Smooth muscle cell (in vitro differentiated cells): ENCODE measurements around the gene PDZD2. TPM values are rescaled to one million over a fixed set of nuclear protein-coding genes. Genes with fewer than 3 reads are reported as not detected.

Experiments
- DNase-seq: peaks from one replicate; lab custom pipeline; 2025; ENCODE audit not compliant: unreplicated experiment; lab: John Stamatoyannopoulos, UW
- H2AFZ ChIP-seq: fragments of 200-600 bp; sonication (generic); 2 replicates; pipeline ENCODE4 v1.6.0; 2016; ENCODE audit warnings: antibody characterized with exemption, low read depth, mild to moderate bottlenecking
- H3F3A ChIP-seq: fragments of 200-600 bp; sonication (generic); 2 replicates; pipeline ENCODE4 v1.6.0; 2017; ENCODE audit warnings: antibody characterized with exemption, low read depth
- H3K27ac ChIP-seq: fragments of 200-600 bp; sonication (generic); 2 replicates; pipeline ENCODE4 v1.5.1; 2016; ENCODE audit warnings: low read depth, mild to moderate bottlenecking
- H3K27me3 ChIP-seq: fragments of 200-600 bp; sonication (generic); 2 replicates; pipeline ENCODE4 v1.6.1; 2016; ENCODE audit warnings: low read depth, mild to moderate bottlenecking
- H3K36me3 ChIP-seq: fragments of 200-600 bp; sonication (generic); 2 replicates; pipeline ENCODE4 v1.5.1; 2016; ENCODE audit warnings: low read depth
- H3K4me1 ChIP-seq: fragments of 200-600 bp; sonication (generic); 2 replicates; pipeline ENCODE4 v1.5.1; 2016; ENCODE audit warnings: low read depth
- H3K4me2 ChIP-seq: fragments of 200-600 bp; sonication (generic); 2 replicates; pipeline ENCODE4 v1.6.0; 2016; ENCODE audit warnings: mild to moderate bottlenecking
- H3K4me3 ChIP-seq: fragments of 200-600 bp; sonication (generic); 2 replicates; pipeline ENCODE4 v1.5.1; 2016; ENCODE audit warnings: mild to moderate bottlenecking
- H3K79me2 ChIP-seq: fragments of 200-600 bp; sonication (generic); 2 replicates; pipeline ENCODE4 v1.6.0; 2016; ENCODE audit warnings: low read depth, mild to moderate bottlenecking
- H3K9ac ChIP-seq: fragments of 200-600 bp; sonication (generic); 2 replicates; pipeline ENCODE4 v1.6.0; 2016; ENCODE audit warnings: low read depth
- H3K9me3 ChIP-seq: fragments of 200-600 bp; sonication (generic); replicated peaks from 2 replicates; pipeline ENCODE4 v1.5.1; 2016; ENCODE audit warnings: low read depth
- H4K20me1 ChIP-seq: fragments of 200-600 bp; sonication (generic); 2 replicates; pipeline ENCODE4 v1.6.0; 2016; ENCODE audit warnings: low read depth
- WGBS: methylation state at CpG from one replicate; pipeline ENCODE4 v1.1.7; 2016; ENCODE audit warnings: low lambda C conversion rate; 5-methylcytosine and 5-hydroxymethylcytosine counted together
- polyA plus RNA-seq: library from polyadenylated mRNA; unstranded; fragments of >200 nt; fragmentation: Nextera tagmentation; extraction: Ambion mirVana; gene quantifications from 2 replicates; pipeline ENCODE4 v1.2.1, GENCODE V29; 2016
- total RNA-seq: library from RNA; depleted of rRNA; stranded (reverse); fragments of >200 nt; gene quantifications from 2 replicates; pipeline ENCODE4 v1.2.3, GENCODE V29; 2014
- TF ChIP-seq, protein P1 (sequence below): fragments of 200-600 bp; sonication (generic); IDR thresholded peaks from 2 replicates; pipeline ENCODE4 v1.5.1; 2017; ENCODE audit warnings: borderline replicate concordance, mild to moderate bottlenecking, antibody characterized with exemption; ENCODE audit not compliant: insufficient read depth, poor library complexity, severe bottlenecking

PDZD2 gene
- total and polyA plus RNA-seq, 2 experiments from 2014 or later: 3.2 to 4.1 TPM

DNA sequence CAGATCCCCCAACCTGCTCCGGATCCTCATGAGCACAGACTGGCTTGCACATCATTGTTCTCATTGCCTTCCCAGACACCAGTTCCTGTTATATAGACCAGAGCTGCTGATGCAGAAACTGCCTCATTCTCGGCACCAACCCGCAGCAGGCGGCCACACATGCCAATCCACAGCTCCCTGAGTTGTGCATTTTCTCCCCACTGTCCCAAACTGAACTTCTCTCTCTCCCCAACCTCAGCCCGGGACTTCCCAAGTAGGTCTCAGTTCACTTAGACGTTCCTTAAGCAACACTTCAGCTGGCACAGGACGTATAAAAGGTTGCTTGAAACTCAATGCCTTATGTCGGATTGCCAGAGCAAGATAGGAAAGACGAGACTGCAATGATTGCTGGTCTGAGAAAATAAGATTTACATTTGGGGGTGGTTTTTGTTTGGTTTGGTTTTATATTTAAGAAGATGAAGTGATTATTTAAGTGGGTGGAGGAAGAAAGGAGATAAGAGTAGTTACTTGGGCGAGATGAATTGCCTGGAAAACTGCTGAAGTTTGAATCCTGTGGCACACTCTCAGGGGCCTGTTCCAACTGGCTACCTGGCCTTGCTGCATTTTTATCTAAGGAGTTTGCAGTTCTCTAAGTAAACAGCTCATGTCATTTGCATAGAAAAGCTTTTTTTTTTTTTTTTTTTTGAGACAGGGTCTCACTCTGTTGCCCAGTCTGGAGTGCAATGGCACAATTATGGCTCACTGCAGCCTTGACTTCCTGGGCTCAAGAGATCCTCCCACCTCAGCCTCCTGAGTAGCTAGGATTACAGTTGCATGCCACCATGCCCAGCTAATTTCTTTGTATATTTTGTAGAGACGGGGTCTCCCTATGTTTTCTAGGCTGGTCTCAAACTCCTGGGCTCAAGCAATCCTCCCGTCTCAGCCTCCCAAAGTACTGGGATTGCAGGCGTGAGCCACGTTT, 379.8 kb downstream of the PDZD2 start:
- Histone ChIP-seq H3K79me2 (no peaks in the 10 kb centered on the region), H3K9me3 (no peaks in the 10 kb centered on the region), H3K9ac (no peak overlapping the region), H3K4me2 (no peak overlapping the region), H3K4me3 (no peak overlapping the region), H4K20me1 (no peaks in the 10 kb centered on the region), H2AFZ (no peak overlapping the region), H3K4me1 (peaks cover 16% of the 10 kb centered on the region), H3K27ac (no peak overlapping the region), H3K27me3 (no peaks in the 10 kb centered on the region), H3K36me3 (no peaks in the 10 kb centered on the region), H3F3A (peaks cover 6% of the 10 kb centered on the region)
- TF ChIP-seq, protein P1, sequence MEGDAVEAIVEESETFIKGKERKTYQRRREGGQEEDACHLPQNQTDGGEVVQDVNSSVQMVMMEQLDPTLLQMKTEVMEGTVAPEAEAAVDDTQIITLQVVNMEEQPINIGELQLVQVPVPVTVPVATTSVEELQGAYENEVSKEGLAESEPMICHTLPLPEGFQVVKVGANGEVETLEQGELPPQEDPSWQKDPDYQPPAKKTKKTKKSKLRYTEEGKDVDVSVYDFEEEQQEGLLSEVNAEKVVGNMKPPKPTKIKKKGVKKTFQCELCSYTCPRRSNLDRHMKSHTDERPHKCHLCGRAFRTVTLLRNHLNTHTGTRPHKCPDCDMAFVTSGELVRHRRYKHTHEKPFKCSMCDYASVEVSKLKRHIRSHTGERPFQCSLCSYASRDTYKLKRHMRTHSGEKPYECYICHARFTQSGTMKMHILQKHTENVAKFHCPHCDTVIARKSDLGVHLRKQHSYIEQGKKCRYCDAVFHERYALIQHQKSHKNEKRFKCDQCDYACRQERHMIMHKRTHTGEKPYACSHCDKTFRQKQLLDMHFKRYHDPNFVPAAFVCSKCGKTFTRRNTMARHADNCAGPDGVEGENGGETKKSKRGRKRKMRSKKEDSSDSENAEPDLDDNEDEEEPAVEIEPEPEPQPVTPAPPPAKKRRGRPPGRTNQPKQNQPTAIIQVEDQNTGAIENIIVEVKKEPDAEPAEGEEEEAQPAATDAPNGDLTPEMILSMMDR: no peak
- 77% methylated on average over 14 of the region's 14 CpGs for WGBS
- DNase-seq: no peak

DNA sequence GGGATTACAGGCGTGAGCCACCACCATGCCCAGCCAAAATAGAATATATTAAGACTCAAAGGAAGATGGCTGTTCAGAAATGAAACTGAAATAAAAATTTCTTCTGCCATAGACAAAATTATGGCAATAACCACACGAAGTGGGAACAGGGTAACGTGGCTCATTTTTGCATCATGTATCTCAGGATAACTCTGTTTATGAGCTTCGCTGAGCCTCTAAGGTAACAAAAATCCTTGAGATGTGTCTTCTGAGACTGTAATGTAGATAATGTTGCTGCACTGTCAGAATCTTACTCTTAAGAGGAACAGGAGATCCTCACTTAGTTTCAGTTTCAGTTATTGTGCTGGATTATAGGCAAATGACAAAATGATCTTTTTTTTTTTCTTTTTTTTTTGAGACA, 381.3 kb downstream of the PDZD2 start:
- WGBS: 97% methylated on average over 4 of the region's 4 CpGs
- peaks cover 6% of the 10 kb centered on the region for H3F3A ChIP-seq
- no peaks in the 10 kb centered on the region for H3K79me2 ChIP-seq
- no peaks in the 10 kb centered on the region for H3K36me3 ChIP-seq
- H3K4me2 ChIP-seq: no peak overlapping the region
- H4K20me1 ChIP-seq: no peaks in the 10 kb centered on the region
- no peaks in the 10 kb centered on the region for H3K9me3 ChIP-seq
- H3K4me3 ChIP-seq: no peak overlapping the region
- peaks cover 16% of the 10 kb centered on the region for H3K4me1 ChIP-seq
- H3K27me3 ChIP-seq: no peaks in the 10 kb centered on the region
- no peak overlapping the region for H2AFZ ChIP-seq
- TF ChIP-seq, protein P1: no peak
- DNase-seq: no peak
- H3K9ac ChIP-seq: no peak overlapping the region
- no peak overlapping the region for H3K27ac ChIP-seq

DNA sequence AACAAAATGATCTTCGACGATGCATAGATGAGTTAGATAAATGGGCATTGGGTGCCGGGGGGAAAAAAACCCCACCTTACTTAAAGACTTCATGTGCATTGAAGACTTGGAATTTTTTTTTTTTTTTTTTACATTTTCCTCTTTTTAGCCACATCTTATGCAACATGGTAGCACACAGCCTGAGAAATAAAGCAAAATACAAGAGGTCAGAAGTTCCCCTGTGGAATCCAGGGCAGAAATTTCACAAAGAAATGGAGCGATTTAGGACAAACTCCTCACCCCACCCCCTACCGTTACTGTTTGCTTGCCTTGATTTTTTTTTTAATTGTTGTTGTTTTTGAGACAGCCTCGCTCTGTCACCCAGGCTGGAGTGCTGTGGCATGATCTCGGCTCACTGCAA, 382.0 kb downstream of the PDZD2 start:
- no peak overlapping the region for H3K9ac ChIP-seq
- no peaks in the 10 kb centered on the region for H3K27me3 ChIP-seq
- DNase-seq: no peak
- no peaks in the 10 kb centered on the region for H3K36me3 ChIP-seq
- TF ChIP-seq, protein P1: no peak
- H3K4me2 ChIP-seq: no peak overlapping the region
- H3F3A ChIP-seq: peaks cover 6% of the 10 kb centered on the region
- no peak overlapping the region for H3K4me3 ChIP-seq
- no peak overlapping the region for H2AFZ ChIP-seq
- H3K9me3 ChIP-seq: no peaks in the 10 kb centered on the region
- no peak overlapping the region for H3K27ac ChIP-seq
- H3K79me2 ChIP-seq: no peaks in the 10 kb centered on the region
- 94% methylated on average over 7 of the region's 7 CpGs for WGBS
- no peaks in the 10 kb centered on the region for H4K20me1 ChIP-seq
- peaks cover 16% of the 10 kb centered on the region for H3K4me1 ChIP-seq

DNA sequence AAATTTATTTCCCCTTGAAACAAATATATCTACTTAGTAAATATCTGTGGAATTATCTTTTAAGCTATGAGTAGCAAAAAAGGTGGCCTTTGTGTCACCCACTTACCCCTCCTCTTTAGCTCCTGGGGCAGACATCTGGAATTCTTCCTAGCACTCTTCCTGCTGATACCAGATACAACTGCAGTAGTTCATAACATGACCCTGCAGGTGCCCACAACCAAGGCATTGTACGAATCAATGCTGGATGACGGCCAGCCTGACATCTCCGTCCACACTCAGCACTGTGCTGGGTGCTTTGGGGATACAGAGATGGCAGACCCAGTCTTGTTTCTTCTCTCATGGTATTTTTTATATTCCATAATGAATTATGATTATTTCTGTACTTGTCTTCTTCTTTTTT, 382.8 kb downstream of the PDZD2 start:
- Histone ChIP-seq H3K27me3 (no peaks in the 10 kb centered on the region), H2AFZ (no peak overlapping the region), H3K4me3 (no peak overlapping the region), H3K4me2 (no peak overlapping the region), H3K4me1 (peaks cover 16% of the 10 kb centered on the region), H3K27ac (no peak overlapping the region), H4K20me1 (no peaks in the 10 kb centered on the region), H3K79me2 (no peaks in the 10 kb centered on the region), H3F3A (peaks cover 11% of the 10 kb centered on the region), H3K9ac (no peak overlapping the region), H3K36me3 (no peaks in the 10 kb centered on the region), H3K9me3 (no peaks in the 10 kb centered on the region)
- 95% methylated on average over 3 of the region's 3 CpGs for WGBS
- TF ChIP-seq, protein P1: no peak
- DNase-seq: no peak
